Measurements from ENCODE around the gene CDC42BPA. TPM values are rescaled to one million over a fixed set of nuclear protein-coding genes. Genes with fewer than 3 reads are reported as not detected.

CDC42BPA gene
- total and polyA plus RNA-seq, 9 of the 15 experiments (the other 6 are each of a cell fraction or from before 2014, with no cell fraction given): 8.0 to 77.5 (median 52.1) TPM

DNA sequence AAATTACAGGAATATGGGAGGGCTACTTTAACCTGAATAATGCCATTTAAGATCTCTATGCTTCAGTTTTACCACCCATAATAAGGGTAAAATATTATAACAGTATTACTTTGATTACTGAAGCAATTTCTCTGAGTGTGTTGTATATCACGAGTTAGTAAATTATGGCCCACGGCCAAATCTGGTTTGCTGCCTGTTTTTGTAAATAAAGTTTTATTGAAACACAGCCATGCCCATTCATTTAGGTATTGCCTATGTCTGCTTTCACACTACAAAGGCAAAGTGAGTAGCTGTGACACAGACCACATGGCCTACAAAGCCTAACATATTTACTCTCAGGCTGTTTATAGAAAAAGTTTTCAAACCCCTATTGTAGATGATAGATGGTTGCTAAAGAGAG lies 156.8 kb downstream of the CDC42BPA start:
- BruUV-seq (replicated peaks): no TSS peak

More for the DNA sequence above, 156.8 kb downstream of the CDC42BPA start:
- Histone ChIP-seq H4K20me1 (replicated peaks; ENCODE audit: control insufficient read depth, insufficient read depth, low read length) (no peaks in the 10 kb centered on the region), H3K27ac (ENCODE audit: extremely low read depth, low read depth, low read length) (no peak overlapping the region), H3K79me2 (ENCODE audit: control insufficient read depth, insufficient read depth, low read length) (peaks cover 48% of the 10 kb centered on the region), H3K9ac (ENCODE audit: insufficient read depth in 1 of 2, low read depth in 2 of 2, low read length in 2 of 2) (no peak overlapping the region), H3K4me1 (replicated peaks in 1 of 2; ENCODE audit: control insufficient read depth in 2 of 2, insufficient read depth in 2 of 2, low read length in 2 of 2) (no peaks in the 10 kb centered on the region; a peak in 1 of 5 replicates), H3K36me3 (ENCODE audit: control insufficient read depth, insufficient read depth, low read length) (peaks cover 21% of the 10 kb centered on the region; the same call in 2 of the 3 replicates), H3K9me1 (ENCODE audit: control insufficient read depth, insufficient read depth, low read length) (no peaks in the 10 kb centered on the region), H3K4me2 (ENCODE audit: insufficient read depth, low read length) (no peak overlapping the region), H3K9me3 (replicated peaks; ENCODE audit: control insufficient read depth, insufficient read depth, low read depth, low read length) (no peaks in the 10 kb centered on the region), H2AFZ (ENCODE audit: low read depth, low read length) (no peak overlapping the region), H3K4me3 (no peak overlapping the region), H3K27me3 (ENCODE audit: control insufficient read depth in 2 of 2, insufficient read depth in 2 of 2, low read length in 2 of 2) (no peaks in the 10 kb centered on the region)
- ChIA-PET POLR2A (interaction anchor here (1.1 kb wide), 1 partner anchor 9 kb away, joined by 4 read pairs; no protein-coding TSS in a partner anchor), CTCF (ENCODE audit: low intra/inter-chr PET ratio) (no interaction called here)
- in situ Hi-C loops (cut with MboI): no loop called here
- ATAC-seq (no peak), FAIRE-seq (no peak), DNase-seq (ENCODE audit: extremely low read depth in 1 of 4, low spot score in 3 of 4) (no peak)
- WGBS (ENCODE audit: insufficient coverage, low coverage, missing lambda C conversion rate): 42% methylated on average over 2 of the region's 2 CpGs
- TF ChIP-seq, protein P1, sequence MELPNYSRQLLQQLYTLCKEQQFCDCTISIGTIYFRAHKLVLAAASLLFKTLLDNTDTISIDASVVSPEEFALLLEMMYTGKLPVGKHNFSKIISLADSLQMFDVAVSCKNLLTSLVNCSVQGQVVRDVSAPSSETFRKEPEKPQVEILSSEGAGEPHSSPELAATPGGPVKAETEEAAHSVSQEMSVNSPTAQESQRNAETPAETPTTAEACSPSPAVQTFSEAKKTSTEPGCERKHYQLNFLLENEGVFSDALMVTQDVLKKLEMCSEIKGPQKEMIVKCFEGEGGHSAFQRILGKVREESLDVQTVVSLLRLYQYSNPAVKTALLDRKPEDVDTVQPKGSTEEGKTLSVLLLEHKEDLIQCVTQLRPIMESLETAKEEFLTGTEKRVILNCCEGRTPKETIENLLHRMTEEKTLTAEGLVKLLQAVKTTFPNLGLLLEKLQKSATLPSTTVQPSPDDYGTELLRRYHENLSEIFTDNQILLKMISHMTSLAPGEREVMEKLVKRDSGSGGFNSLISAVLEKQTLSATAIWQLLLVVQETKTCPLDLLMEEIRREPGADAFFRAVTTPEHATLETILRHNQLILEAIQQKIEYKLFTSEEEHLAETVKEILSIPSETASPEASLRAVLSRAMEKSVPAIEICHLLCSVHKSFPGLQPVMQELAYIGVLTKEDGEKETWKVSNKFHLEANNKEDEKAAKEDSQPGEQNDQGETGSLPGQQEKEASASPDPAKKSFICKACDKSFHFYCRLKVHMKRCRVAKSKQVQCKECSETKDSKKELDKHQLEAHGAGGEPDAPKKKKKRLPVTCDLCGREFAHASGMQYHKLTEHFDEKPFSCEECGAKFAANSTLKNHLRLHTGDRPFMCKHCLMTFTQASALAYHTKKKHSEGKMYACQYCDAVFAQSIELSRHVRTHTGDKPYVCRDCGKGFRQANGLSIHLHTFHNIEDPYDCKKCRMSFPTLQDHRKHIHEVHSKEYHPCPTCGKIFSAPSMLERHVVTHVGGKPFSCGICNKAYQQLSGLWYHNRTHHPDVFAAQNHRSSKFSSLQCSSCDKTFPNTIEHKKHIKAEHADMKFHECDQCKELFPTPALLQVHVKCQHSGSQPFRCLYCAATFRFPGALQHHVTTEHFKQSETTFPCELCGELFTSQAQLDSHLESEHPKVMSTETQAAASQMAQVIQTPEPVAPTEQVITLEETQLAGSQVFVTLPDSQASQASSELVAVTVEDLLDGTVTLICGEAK (IDR thresholded peaks at IDR 0.05): peak; percentile 97
- TF ChIP-seq, protein P1 (CRISPR knock-in tag; IDR thresholded peaks at IDR 0.05): peak; percentile 95
- TF ChIP-seq POLR2AphosphoS5 (IDR thresholded peaks at IDR 0.05; ENCODE audit: control insufficient read depth, insufficient read depth, low read depth, low read length) (no peak), NFIC (IDR thresholded peaks at IDR 0.05) (peak; percentile 79)
- intact Hi-C loops (cut with micrococcal nuclease): no loop called here
